ENCODE data around the gene RGS8. TPM values are rescaled to one million over a fixed set of nuclear protein-coding genes. Genes with fewer than 3 reads are reported as not detected.

RGS8 gene
- total RNA-seq, 4 donors from 2014 or later, result 0.06 to 0.84 (median 0.12) TPM; not detected in 1

DNA sequence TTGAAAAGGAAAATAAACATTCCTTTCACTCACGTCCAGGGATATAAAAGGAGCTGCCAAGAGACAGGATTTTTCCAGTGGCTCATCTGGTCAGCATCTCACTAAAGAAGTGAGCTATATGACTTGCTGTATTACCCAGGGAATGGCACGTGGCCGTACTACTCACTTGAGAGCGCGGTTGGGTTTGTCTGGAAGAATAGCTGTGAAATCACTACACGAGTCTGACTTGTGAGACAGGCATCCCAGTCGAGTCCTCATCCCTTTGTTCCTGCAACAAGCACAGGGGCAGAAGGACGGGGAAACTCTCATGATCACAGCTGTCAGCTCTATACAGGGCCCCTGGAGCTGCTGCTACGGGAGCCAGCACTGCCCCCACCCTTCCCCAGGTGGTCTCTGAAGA lies 17.7 kb downstream of the RGS8 start:
- no peak for DNase-seq (ENCODE audit: low spot score)
- TF ChIP-seq CTCF (IDR thresholded peaks at IDR 0.05), result no peak
- no peak for ATAC-seq (ENCODE audit: low FRiP score)

GRCh38 chr1:182664296-182664695 lies 20.1 kb downstream of the RGS8 start:
- DNase-seq (ENCODE audit: low spot score), result no peak
- no peak for ATAC-seq (ENCODE audit: low FRiP score)
- TF ChIP-seq CTCF (IDR thresholded peaks at IDR 0.05), result no peak

GRCh38 chr1:182662956-182663355 lies 21.4 kb downstream of the RGS8 start:
- ATAC-seq (ENCODE audit: low FRiP score) (no peak), DNase-seq (ENCODE audit: low spot score) (no peak)
- TF ChIP-seq CTCF (IDR thresholded peaks at IDR 0.05), result no peak

- ATAC-seq (ENCODE audit: low FRiP score), result no peak
- TF ChIP-seq CTCF (IDR thresholded peaks at IDR 0.05), result no peak
- DNase-seq (ENCODE audit: low spot score), result no peak
These were observed 22.1 kb downstream of the RGS8 start for GRCh38 chr1:182662121-182662890.

- ATAC-seq (ENCODE audit: low FRiP score) (no peak), DNase-seq (ENCODE audit: low spot score) (no peak)
- TF ChIP-seq CTCF (IDR thresholded peaks at IDR 0.05), result no peak
These were observed 26.3 kb downstream of the RGS8 start for GRCh38 chr1:182658055-182658454.

DNA sequence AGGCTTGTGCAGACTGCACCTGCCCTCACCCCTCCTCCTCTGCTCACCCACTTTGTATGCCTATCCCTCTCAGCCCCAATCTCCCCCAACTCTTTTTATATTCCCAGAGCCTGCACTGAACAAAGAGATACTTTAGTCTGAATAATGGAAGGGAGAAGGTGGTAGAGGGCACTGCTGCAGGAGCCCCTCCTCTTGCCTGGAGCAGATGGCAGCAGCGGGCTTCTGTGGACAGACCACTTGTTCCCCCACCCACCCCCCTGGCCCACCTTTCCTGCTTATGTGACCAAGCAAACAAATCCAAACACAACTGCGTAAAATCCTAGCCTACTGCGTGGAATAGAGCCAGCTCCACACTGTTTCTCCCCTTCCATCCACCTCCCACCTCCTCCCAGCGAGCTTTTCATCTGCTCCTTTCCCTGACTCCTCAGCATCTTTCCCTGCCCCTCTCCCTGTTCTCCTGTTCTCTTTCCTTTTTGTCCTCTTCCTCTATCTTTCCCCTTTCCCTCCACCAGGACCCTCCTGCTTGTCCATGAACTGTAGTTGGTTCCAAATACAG lies 27.5 kb downstream of the RGS8 start:
- no peak for TF ChIP-seq CTCF (IDR thresholded peaks at IDR 0.05)
- DNase-seq (ENCODE audit: low spot score) (no peak), ATAC-seq (ENCODE audit: low FRiP score) (no peak)

- TF ChIP-seq CTCF (IDR thresholded peaks at IDR 0.05), result no peak
- ATAC-seq (ENCODE audit: low FRiP score), result no peak
- no peak for DNase-seq (ENCODE audit: low spot score)
These were observed 30.4 kb downstream of the RGS8 start for GRCh38 chr1:182653986-182654385.
